ENCODE results near the gene MYH7.
"Not testable (repeated sequence)": the region's sequence is repeated elsewhere in the genome, so short reads cannot be mapped to it uniquely, and the experiment has no call there.

The MYH7 gene

DNA sequence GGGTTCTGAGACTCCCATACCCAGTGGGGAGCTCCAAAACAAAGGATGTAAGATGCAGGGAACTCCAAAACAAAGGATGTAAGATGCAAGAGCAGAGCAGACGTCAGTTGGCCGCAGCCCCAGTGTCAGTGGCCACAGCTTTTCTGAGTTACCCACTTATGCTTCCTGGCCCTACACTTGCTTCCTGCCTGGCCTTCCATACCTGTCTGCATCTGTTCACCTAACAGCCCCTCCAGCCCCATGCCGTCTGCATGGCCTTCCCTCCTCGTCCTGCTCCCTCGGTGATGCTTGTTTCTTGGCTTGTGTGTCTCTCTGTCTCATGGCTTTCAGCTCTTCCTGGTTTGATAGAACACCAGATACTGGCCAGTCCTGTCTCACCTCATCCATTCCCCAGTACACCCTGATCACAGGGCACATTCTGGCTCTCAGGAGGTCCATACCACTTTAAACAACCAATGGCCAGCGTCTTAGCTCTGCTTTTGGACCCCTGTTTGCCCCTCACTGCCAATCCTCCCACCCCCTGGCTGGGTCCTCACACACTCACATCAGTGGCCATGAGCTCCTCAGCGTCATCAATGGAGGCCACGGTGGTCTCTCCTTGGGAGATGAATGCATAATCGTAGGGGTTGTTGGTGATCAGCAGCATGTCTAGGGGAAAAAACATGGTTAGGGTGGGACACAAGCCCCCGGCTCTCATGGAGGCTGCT is 5.3 kb downstream of the MYH7 start:
- DNase-seq (ENCODE audit: low read depth), result no peak

DNA sequence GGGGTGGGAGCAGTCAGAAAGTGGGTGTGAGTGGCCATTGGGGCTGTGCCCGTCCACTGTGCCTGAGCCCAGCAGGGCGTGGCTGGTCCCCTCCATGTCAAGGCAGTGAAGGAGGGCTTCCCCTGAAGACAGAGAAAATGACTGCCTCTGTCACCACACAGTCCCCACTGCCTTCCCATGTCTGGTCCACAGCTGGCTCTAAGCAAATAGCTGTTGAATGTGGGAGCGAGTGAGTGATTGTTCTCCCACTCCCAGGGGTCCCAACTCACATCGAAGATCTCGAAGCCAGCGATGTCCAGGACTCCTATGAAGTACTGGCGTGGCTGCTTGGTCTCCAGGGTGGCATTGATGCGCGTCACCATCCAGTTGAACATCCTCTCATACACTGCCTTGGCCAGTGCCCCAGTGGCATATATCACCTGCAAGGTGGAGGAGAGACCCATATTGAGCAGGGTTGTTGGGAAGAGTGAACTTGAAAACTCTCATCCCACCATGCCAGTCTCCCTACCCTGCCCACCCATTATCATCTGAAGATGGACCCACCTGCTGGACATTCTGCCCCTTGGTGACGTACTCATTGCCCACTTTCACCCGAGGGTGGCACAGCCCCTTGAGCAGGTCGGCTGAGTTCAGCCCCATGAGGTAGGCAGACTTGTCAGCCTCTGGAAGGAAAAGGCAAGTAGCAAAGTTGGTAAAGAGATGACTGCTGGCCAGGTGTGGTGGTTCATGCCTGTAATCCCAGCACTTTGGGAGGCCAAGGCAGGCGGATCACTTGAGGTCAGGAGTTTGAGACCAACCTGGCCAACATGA is 6.6 kb downstream of the MYH7 start:
- no peak for DNase-seq (ENCODE audit: low read depth)

DNA sequence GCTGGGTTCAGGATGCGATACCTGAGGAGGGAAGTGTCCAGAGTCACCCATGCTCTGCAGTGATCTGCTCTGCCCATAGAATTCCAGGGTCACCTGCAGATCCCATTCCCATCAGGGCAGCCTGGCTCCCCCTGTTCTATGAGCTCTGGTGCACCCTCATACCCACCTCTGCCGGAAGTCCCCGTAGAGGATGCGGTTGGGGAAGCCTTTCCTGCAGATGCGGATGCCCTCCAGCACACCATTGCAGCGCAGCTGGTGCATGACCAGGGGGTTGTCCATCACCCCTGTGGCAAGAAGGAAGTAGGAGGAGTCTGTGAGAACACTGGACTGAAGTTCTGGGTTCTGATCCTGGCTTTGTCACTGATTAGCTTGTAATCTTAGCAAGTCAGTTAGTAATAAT is 9.7 kb downstream of the MYH7 start:
- not testable (repeated sequence) for DNase-seq (ENCODE audit: low read depth)

DNA sequence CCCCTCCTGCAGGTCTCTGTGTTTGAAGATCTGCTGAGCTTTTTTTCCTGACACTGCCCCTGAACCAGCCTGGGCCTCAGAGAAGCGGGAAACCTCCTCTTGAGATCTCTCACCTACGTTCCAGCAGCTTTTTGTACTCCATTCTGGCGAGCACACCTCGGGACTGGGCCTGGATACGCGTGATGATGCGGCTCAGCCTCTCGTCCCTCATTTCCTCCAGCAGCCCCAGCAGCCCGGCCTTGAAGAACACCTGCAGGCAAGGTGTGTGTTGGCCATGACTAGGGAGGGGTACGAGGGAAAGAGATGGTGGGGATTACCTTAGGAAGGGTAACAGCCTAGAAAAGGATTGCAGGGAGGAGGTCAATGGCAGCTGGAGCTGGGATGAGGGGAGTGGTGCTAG is 10.3 kb downstream of the MYH7 start:
- no peak for DNase-seq (ENCODE audit: low read depth)

DNA sequence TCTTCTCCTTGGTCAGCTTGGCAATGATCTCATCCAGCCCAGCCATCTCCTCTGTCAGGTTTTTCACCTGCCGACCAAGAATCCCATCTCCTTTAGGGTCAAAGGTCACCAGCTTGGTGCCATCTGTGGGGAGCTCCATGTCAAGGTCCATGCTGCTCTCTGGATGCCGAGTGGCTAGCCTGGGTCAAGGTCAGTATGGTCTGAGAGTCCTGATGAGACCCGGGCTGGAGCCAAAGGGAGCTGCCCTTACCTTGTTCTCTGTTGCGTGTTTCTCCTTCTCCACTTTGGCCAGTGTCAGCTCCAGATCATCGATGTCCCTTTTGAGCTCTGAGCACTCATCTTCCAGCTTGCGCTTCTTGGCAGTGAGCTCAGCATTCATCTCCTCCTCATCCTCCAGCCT is 11.8 kb downstream of the MYH7 start:
- no peak for DNase-seq (ENCODE audit: low read depth)

DNA sequence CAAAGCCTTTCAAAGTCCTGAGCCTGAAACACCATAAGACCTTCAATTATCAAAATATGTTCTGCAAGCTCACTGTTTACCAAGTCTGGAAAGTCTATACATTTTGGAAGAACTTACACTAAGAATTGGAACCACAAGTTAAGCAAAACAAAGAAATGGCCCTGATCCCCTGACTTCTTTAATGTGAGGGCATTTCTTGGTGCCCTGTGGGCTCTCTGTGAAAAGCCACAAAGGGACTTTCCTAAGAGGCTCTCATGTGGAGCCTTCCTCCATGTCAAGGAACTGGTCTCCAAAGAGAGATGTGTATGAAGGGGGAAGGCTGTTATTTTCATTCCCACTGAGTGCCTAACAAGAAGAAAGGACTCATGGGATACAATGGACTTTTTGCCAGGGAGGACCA is 13.9 kb downstream of the MYH7 start:
- no peak for DNase-seq (ENCODE audit: low read depth)

DNA sequence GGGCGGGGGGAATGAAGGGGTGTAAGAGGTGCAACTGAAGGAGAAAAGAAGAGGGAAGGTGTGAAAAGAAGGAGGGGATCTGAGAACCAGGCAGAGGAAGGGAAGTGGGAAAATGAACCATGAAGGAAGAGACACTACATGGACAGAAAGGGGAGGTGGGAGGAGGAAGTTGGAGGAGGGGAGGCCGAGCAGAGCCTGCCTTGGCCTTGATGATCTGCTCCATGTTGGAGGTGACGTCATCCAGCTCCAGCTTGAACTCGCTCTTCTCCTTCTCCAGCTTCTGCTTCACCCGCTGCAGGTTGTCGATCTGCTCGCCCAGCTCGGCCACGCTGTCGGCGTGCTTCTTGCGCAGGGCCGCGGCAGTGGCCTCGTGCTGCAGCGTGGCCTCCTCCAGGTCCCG is 15.8 kb downstream of the MYH7 start:
- DNase-seq (ENCODE audit: low read depth), result not testable (repeated sequence)

DNA sequence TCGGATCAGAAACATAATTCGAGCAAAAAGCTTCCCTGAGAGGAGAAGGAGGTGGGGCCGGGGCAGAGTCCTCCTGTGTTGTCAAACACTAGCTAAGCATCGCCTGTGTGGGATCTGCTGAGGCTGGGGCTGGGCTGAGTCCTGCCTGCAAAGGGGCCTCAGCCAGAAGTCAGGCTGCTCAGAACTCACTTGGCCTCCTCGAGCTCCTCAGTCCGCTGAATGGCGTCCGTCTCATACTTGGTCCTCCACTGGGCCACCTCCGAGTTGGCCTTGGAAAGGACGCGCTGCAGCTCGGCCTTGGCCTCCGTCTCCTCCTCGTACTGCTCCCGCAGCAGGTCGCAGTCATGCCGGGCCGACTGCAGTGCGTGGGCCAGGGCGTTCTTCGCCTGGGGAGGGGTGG is 17.4 kb downstream of the MYH7 start:
- no peak for DNase-seq (ENCODE audit: low read depth)

DNA sequence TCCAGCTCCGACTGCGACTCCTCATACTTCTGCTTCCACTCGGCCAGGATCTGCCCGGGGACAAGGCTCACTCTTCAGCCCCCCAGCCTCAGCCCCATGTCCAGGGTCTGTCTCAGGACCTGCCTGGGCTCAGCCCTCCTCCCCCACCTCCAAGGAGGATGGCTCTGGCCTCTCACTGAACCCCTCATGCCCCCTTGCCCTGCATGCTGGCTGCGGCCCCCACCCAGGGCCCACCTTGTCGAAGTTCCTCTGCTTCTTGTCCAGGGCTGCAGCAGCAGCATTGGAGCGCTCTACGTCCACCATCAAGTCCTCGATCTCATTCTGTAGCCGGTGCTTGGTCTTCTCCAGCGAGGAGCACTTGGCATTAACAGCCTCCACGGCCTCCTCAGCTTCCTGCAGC is 18.2 kb downstream of the MYH7 start:
- DNase-seq (ENCODE audit: low read depth), result not testable (repeated sequence)

DNA sequence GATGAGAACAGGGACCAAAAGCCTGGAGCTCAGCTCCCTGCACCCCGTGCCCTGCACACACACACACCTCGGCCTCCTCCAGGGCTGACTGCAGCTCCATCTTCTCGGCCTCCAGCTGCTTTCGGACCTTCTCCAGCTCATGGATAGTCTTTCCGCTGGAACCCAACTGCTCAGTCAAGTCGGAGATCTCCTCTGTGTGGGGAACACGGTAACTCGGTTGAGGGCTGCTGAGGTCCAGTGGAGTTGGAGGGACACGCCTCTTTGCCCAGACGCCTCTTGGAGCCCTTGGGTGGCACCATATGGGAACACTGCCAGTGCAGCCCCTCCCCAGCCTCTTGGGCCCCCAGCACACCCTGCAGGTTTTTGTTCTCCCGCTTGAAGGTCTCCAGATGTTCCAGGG is 18.7 kb downstream of the MYH7 start:
- DNase-seq (ENCODE audit: low read depth), result no peak

DNA sequence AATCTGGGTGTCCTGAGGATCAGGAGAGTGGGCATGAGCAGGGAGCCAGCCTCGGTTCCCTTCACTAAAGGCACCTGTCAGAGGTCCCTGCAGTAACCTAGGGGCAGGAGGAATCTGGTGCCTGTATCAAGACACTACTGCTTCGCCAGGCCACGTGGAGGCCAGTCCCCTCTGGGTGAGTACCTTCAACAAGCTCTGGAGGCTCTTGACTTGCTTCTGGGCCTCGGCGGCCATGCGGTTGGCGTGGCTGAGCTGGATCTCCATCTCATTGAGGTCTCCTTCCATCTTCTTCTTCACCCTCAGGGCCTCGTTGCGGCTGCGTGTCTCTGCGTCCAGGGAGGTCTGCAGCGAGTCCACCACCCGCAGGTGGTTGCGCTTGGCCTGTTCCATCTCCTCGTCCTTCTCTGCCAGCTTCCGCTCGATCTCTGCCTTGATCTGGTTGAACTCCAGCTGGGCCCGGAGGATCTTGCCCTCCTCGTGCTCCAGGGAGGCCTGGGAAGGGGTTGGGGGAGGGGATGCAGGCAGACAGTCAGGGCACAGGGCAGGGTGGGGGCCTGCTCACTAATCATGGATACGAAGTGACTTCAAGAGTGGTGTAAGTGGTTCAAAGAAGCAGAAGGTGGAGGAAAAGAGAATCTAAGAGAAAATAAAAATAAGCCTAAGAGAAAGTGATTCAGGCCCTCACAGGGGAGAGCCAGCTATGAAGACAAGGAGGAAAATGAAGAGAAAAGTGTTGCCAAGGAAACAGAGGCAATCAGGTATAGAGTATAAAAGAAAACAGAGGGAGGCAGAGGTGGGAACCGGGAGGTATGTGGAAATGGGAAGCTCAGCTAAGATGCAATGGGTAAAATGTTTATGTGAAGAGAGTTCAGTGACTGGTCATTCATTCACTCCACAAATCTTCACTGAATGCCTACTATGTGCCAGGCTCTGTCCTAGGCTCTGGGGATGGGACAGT is 19.4 kb downstream of the MYH7 start:
- no peak for DNase-seq (ENCODE audit: low read depth)

DNA sequence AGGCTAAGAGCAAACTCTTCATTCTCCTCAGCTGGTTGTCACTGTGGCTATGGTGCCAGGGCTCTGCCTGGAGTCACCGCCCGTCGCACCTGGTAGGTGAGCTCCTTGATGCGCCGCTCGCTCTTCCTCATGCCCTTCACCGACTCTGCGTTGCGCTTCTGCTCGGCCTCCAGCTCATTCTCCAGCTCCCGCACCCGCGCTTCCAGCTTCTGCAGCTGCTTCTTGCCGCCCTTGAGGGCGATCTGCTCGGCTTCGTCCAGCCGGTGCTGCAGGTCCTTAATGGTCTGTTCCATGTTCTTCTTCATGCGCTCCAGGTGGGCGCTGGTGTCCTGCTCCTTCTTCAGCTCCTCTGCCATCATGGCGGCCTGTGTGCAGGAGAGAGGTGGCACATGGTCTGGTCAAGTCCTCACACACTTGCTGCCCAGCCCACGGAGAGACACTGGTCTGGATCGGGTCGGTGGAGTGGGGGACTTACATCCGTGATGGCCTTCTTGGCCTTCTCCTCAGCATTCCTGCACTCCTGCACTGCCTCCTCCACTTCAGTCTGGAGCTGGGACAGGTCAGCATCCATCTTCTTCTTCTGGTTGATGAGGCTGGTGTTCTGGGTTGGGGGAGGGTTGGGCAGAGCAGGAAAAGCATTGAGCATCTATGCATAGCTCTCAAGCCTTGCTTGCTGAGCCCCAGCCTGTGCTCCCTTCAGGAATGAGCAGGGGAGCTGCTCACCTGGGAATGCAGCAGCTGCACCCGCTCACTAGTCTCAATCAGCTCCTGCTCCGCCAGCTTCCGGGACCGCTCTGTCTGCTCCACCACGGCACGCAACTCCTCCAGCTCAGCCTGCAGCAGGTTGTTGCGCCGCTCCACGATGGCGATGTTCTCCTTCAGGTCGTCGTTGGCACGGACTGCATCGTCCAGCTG is 20.3 kb downstream of the MYH7 start:
- DNase-seq (ENCODE audit: low read depth), result no peak

DNA sequence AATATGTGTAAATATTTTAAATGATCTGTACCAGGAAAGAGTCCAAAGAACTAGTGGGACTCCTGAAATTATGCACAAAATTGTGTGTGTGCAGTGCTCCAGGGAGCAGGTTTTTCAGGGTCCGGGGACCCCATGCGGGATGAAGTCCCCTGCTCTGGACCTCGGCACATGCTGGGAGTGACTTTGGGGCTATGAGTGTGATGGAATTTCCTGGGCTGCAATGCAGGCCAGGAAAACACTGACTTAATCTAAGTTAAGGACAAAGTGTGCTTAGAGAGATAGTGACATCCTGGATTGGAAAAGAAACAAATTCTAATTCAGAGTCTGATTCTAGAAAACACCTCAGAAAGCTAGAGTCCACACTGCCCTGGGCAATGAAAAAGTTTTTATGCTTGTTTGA is 21.2 kb downstream of the MYH7 start:
- no peak for DNase-seq (ENCODE audit: low read depth)

DNA sequence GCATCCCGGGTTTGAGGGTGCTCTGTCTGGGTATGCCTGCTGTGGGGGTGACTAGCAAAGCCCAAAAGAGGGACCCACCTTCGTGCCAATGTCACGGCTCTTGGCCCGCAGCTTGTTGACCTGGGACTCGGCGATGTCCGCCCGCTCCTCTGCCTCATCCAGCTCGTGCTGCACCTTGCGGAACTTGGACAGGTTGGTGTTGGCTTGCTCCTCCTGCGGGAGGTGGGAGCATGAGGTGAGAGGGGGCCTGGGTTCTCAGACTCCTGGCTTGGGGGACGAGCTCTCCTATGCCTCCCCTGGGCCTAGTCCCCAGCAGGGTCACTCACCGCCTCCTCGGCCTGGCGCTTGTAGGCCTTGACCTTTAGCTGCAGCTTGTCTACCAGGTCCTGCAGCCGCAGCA is 21.8 kb downstream of the MYH7 start:
- DNase-seq (ENCODE audit: low read depth), result no peak

DNA sequence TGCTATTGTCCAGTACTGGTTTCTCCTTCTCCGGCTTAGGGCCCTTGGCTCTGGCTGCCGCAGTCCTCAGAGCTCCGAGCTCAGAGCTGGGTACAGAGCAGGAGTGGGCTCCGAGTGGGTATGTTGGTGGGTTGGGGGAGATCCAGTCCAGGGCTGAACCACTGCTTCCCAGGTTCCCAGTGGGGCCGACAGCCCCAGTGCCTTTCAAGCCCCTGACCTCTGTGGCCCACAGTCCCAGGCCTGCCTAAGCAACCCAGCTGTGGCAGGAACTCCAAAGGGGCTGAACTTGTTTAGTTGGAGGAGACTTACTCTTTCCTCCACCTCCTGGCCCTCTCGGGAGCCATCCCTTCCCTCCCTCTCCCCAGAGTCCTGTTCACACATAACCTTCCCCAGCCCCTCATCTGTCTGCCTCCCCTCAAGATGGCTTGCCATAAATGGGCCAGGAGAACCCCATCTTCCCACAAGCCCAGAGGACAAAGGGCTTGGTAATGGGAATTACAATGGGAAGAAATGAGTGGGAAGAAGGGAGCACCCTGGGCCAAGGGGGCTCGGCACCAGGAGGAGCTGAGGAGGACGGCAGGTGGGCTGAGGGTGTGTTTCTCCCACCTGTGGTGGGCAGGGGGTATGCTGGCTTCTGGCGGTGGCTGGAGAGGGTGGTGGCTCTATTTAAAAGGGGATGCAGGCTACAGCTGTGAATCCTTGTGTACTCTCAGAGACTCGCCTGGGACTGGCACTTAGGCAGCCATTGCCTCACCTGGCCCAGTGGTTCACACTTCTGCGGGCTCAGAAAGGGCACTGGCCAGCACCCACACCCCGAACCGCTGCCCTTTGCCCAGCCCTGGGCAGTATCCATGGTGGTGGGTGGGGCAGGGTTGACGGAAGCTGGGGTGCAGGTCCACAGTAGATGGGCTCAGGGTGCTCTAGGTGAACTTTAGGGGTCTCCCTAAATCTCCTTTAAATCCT is 23.6 kb downstream of the MYH7 start:
- no peak for DNase-seq (ENCODE audit: low read depth)

DNA sequence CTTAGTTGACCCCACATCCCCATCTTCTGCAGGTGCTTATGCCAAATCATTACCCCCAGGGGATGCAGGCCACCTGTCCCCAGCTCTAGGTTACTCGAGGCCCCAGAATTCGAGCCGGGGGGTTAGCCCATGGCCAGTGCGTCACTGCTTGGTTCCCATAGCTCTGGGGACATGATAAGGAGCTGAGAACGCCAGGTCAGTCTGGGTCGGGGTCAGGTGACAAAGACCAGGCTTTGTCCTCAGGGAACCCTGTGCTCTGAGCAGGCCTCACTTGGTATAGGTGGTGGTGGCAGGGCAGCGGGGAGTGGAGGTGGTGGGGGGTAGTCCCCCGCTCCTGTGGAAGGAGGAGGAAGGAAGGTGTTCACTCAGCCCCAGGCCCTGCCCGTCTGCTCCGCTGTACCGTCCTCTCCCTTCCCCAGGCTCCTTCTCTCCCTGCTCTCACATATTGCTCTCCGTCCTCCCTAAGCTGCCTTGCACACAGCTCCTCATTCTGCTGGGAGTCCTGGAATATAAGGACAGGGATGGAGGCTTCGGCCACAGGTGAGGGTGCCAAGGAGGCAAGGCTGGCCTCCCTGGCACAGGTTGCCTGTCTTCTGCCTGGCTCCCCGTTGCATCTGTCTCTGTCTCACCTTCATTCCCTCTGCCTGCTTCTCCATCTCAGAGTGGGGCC is 25.4 kb downstream of the MYH7 start:
- DNase-seq (ENCODE audit: low read depth), result no peak

DNA sequence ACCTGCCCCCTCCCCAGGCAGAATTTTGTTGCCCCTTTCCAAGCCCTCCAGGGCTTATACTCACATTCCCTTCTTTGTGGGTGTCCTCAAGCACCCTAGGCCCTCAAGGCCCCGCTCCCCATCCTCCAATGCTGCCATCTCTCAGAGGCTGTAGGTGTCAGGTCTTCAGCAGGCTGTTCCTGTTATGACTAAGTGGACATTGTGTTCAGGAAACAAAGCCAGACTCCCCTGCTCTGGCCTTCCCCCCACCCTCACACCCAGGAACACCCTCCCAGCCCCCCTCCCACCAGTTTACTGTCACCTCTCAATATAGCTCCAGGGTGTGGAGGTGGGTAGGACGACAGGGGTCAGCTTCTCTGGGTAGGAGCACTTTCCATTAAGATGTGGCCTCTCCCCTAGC is 26.0 kb downstream of the MYH7 start:
- no peak for DNase-seq (ENCODE audit: low read depth)

DNA sequence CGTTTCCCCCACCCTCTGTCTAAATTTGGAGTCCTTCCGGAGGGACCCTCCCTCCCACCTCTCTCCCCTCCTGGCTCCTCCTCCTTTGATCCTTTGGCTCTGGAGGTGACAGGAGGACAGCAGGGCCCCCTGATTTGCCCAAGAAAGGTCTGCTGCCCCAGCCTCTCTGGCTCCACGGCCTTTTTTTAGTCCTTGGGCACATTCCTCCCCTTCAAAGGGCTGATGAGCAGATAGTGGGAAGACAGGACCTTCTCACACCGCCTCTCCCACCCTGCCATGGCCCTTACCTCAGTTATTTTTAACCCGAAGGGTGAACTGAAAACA is 27.2 kb downstream of the MYH7 start:
- no peak for DNase-seq (ENCODE audit: low read depth)

DNA sequence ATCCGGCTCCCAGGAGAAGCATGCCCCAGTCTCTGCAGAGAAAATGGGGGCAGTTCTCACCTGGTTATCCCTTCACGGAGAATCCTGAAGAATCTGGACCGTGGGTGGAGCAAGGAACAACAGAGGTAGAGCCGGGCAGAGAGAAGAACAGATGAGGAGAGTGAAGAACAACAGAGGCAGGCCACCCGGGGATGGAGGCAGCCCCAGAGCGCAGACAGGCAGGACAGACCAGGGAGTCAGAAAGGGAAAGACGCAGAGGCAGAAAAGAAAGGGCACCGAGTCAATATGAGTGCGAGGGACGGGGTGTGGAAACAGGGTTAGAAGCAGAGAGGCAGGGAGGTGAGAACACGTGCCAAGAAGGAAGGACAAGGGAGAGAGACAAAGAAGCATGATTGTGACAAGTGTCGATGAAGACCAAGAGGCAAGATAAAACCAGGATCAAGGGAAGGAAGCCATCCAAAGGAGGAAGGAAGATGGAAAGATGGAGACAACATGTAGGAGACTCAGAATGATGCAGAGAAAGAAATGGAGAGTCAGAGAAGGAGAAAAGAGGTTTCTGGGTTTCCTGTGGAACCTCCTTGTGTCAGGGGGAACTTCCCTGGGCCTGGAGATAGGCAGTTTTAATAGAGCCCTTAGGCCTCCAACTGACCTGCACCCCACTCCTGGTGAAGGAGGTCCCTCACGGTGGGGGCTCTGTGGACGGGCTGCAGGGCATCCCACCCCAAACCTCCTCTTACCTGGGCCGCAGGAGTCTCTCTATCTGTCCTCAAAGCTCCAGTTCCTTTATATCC is 27.7 kb downstream of the MYH7 start, which contains the start of gene MYH6:
Gene MYH6, minus strand, starts transcription at position 758 of the 791 bp plus-strand sequence. CDS start 1,050 bp downstream, outside the sequence.
- DNase-seq (ENCODE audit: low read depth), result no peak

Data from fibroblast of the conjunctiva (primary cell).